ENCODE data around the gene SEC14L5.

- TF ChIP-seq CTCF (conservative IDR thresholded peaks at IDR 0.05; ENCODE audit: low read depth, low read length) = no peak
- no peak for TF ChIP-seq EZH2 (IDR thresholded peaks at IDR 0.05; ENCODE audit: low read length, unreplicated experiment)
These were observed 62.4 kb downstream of the SEC14L5 start for GRCh38 chr16:5020551-5020950.

Measured in PC-3 (cell line).